Measurements from ENCODE around the gene ADAM11. TPM values are rescaled to one million over a fixed set of nuclear protein-coding genes. Genes with fewer than 3 reads are reported as not detected.
"Not testable (repeated sequence)": the region's sequence is repeated elsewhere in the genome, so short reads cannot be mapped to it uniquely, and the experiment has no call there.

Gene ADAM11
- total RNA-seq, 1 donor from 2014 or later, result 0.62 TPM

DNA sequence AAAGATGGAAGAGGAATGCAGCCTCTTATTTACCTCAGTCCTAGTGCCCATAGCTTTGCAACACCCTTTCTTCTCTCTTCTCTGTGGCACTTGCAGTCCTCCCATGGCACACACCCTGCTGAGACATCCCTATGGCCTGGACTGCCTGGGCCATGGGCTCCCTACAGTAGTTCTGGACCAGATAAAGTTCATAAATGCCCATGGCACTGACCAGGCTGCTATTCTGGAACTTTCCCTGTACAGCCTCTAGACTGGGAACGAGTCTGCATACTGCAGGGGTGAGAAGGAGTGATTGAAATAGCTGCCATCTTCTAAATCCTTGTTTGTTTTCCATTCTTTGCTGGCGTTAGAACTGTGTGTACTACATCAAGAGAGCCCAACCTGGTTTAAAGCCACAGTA is 24.5 kb upstream of the ADAM11 start:
- peaks cover 18% of the 10 kb centered on the region for H3K36me3 Mint-ChIP-seq (ENCODE audit: low read depth, unreplicated experiment)
- TF ChIP-seq, protein P1, sequence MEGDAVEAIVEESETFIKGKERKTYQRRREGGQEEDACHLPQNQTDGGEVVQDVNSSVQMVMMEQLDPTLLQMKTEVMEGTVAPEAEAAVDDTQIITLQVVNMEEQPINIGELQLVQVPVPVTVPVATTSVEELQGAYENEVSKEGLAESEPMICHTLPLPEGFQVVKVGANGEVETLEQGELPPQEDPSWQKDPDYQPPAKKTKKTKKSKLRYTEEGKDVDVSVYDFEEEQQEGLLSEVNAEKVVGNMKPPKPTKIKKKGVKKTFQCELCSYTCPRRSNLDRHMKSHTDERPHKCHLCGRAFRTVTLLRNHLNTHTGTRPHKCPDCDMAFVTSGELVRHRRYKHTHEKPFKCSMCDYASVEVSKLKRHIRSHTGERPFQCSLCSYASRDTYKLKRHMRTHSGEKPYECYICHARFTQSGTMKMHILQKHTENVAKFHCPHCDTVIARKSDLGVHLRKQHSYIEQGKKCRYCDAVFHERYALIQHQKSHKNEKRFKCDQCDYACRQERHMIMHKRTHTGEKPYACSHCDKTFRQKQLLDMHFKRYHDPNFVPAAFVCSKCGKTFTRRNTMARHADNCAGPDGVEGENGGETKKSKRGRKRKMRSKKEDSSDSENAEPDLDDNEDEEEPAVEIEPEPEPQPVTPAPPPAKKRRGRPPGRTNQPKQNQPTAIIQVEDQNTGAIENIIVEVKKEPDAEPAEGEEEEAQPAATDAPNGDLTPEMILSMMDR (IDR thresholded peaks at IDR 0.05; ENCODE audit: unreplicated experiment), result no peak
- H3K9me3 Mint-ChIP-seq (ENCODE audit: unreplicated experiment), result no peaks in the 10 kb centered on the region
- H3K27me3 Mint-ChIP-seq (ENCODE audit: unreplicated experiment), result peaks cover 3% of the 10 kb centered on the region
- peak overlapping the region; percentile 6 for H3K4me3 Mint-ChIP-seq (ENCODE audit: unreplicated experiment)
- H3K27ac Mint-ChIP-seq (ENCODE audit: unreplicated experiment), result no peak overlapping the region
- no peaks in the 10 kb centered on the region for H3K4me1 Mint-ChIP-seq (ENCODE audit: unreplicated experiment)
- DNase-seq (ENCODE audit: low spot score), result no peak

DNA sequence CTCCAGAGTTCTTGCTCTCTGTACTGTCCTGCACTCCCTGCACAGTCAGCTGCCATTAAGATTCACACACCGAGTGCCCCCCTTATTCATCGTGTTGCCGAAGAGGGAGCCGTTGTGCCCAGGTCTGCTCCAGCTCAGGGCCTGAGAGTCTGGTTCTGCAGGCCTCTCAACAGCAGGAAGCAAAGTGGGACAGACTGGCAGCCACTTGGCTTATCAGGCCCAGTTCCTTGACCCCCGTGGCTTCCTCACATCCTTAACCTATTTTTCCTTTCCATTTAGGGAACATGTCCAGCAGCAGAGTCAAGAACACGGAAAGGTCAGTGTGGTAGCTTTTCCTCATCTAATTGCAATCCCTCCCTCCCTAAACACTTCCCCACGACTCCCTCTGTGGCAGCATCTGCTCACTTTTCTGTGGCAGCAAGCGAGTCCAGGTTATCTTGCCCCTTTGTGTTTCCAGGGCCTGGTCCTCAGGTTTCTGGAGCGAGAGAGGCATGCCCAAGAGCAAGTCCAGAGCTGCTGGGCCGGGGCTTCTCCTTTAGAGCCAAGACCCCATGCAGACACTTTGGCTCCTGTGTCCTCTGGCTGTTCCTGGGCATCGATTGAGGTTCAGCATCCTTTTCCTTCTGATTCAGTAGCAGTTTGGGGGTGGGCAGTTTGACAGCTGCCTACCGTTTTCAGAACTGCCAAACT is 22.1 kb upstream of the ADAM11 start:
- no peak for DNase-seq (ENCODE audit: low spot score)
- Mint-ChIP-seq H3K36me3 (ENCODE audit: low read depth, unreplicated experiment) (peaks cover 4% of the 10 kb centered on the region), H3K9me3 (ENCODE audit: unreplicated experiment) (no peaks in the 10 kb centered on the region), H3K4me1 (ENCODE audit: unreplicated experiment) (no peaks in the 10 kb centered on the region), H3K27me3 (ENCODE audit: unreplicated experiment) (peaks cover 3% of the 10 kb centered on the region), H3K4me3 (ENCODE audit: unreplicated experiment) (no peak overlapping the region), H3K27ac (ENCODE audit: unreplicated experiment) (no peak overlapping the region)
- TF ChIP-seq, protein P1 (IDR thresholded peaks at IDR 0.05; ENCODE audit: unreplicated experiment), result no peak

DNA sequence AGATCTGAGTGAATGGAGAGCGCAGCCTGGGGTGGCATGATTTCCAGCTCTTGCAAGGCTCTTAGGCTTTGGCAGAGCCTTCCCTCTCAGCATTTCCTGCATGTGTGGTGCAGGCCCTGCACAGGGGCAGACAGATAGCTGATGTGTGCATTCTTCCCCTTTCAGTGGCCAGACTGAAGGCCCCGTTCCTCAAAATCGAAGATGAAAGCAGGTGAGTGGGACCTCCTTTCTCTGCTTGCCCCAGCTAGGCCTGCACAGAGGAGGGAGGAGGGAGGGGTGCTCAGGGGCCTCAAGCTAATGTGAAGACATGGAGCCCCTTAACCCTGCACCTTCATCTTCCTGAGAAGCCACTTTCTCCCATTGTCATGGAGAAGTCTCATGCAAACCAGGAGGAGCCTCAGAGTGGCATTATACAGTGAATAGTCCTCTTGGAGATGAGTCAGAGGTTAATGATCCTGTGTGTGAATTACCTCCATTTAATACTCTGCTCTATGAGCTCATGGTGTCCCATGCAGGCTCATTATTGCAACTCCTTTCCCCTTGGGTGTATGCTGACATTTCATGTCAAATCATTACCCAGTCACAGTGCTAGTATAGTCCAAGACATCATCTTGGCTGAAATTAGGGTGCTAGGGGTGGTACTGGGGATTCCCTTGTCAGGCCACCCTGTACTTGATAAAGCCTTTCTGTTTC is 20.4 kb upstream of the ADAM11 start:
- peaks cover 3% of the 10 kb centered on the region for H3K27me3 Mint-ChIP-seq (ENCODE audit: unreplicated experiment)
- no peak overlapping the region for H3K27ac Mint-ChIP-seq (ENCODE audit: unreplicated experiment)
- DNase-seq (ENCODE audit: low spot score), result no peak
- H3K4me3 Mint-ChIP-seq (ENCODE audit: unreplicated experiment), result no peak overlapping the region
- H3K9me3 Mint-ChIP-seq (ENCODE audit: unreplicated experiment), result no peaks in the 10 kb centered on the region
- H3K4me1 Mint-ChIP-seq (ENCODE audit: unreplicated experiment), result no peaks in the 10 kb centered on the region
- TF ChIP-seq, protein P1 (IDR thresholded peaks at IDR 0.05; ENCODE audit: unreplicated experiment), result no peak
- no peaks in the 10 kb centered on the region for H3K36me3 Mint-ChIP-seq (ENCODE audit: low read depth, unreplicated experiment)

DNA sequence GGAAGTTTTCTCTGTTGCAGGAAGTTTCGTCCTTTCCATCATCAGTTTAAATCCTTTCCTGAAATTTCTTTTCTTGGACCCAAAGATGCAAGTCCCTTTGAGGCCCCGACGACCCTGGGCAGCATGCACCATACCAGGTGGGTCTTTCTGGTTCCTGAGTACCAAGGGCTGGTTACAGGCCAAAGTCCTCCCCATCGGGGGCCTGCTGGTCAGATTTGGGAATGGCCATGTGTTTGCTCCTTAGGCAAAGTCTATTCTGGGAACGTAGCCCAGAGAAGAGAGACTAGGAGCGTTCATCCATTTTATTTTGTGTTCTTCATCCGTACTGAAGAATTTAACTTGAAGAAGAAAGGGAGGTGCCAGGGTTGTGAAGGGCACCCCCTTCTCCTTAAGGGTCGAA is 17.5 kb upstream of the ADAM11 start:
- Mint-ChIP-seq H3K27ac (ENCODE audit: unreplicated experiment) (no peak overlapping the region), H3K4me3 (ENCODE audit: unreplicated experiment) (no peak overlapping the region), H3K27me3 (ENCODE audit: unreplicated experiment) (peaks cover 5% of the 10 kb centered on the region), H3K9me3 (ENCODE audit: unreplicated experiment) (no peaks in the 10 kb centered on the region), H3K36me3 (ENCODE audit: low read depth, unreplicated experiment) (no peaks in the 10 kb centered on the region), H3K4me1 (ENCODE audit: unreplicated experiment) (no peaks in the 10 kb centered on the region)
- TF ChIP-seq, protein P1 (IDR thresholded peaks at IDR 0.05; ENCODE audit: unreplicated experiment), result no peak
- no peak for DNase-seq (ENCODE audit: low spot score)

DNA sequence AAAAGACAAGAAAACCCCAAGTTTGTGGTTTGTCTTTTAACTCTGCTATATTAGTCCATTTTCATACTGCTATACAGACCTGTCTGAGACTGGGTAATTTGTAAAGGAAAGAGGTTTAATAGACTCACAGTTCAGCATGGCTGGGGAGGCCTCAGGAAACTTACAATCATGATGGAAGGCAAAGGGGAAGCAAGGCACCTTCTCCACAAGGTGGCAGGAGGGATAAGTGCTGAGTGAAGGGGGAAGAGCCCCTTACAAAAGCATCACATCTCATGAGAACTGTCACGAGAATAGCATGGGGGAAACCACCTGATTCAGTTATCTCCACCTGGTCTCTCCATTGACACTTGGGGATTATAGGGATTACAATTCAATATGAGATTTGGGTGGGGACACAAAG is 13.5 kb upstream of the ADAM11 start:
- Mint-ChIP-seq H3K27me3 (ENCODE audit: unreplicated experiment) (peaks cover 7% of the 10 kb centered on the region), H3K4me3 (ENCODE audit: unreplicated experiment) (no peak overlapping the region), H3K4me1 (ENCODE audit: unreplicated experiment) (no peaks in the 10 kb centered on the region), H3K9me3 (ENCODE audit: unreplicated experiment) (no peaks in the 10 kb centered on the region), H3K27ac (ENCODE audit: unreplicated experiment) (no peak overlapping the region), H3K36me3 (ENCODE audit: low read depth, unreplicated experiment) (peaks cover 9% of the 10 kb centered on the region)
- DNase-seq (ENCODE audit: low spot score), result no peak
- TF ChIP-seq, protein P1 (IDR thresholded peaks at IDR 0.05; ENCODE audit: unreplicated experiment), result no peak

DNA sequence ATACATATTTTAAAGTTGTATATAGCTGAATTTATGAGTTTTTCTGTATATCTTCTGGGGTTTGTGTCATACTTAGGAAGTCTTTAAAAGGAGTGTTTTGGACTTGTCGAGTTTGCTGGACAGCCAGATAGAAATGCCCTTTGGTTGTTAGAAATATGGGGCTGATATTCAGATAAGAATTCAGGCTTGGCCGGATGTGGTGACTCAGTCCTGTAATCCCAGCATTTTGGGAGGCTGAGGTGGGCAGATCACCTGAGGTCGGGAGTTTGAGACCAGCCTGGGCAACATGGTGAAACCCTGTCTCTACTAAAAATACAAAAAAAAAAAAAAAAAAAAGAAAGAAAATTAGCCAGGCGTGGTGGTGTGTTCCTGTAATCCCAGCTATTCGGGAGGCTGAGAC is 13.1 kb upstream of the ADAM11 start:
- peaks cover 11% of the 10 kb centered on the region for H3K36me3 Mint-ChIP-seq (ENCODE audit: low read depth, unreplicated experiment)
- not testable (repeated sequence) for H3K9me3 Mint-ChIP-seq (ENCODE audit: unreplicated experiment); H3K27me3 Mint-ChIP-seq (ENCODE audit: unreplicated experiment); DNase-seq (ENCODE audit: low spot score); H3K27ac Mint-ChIP-seq (ENCODE audit: unreplicated experiment); H3K4me1 Mint-ChIP-seq (ENCODE audit: unreplicated experiment); H3K4me3 Mint-ChIP-seq (ENCODE audit: unreplicated experiment)

Measured in endothelial cell (in vitro differentiated cells).